ENCODE results near the gene BMP6. TPM values are rescaled to one million over a fixed set of nuclear protein-coding genes. Genes with fewer than 3 reads are reported as not detected.

Gene BMP6
- total RNA-seq, 2 donors from 2014 or later: 10.4 to 19.1 TPM

DNA sequence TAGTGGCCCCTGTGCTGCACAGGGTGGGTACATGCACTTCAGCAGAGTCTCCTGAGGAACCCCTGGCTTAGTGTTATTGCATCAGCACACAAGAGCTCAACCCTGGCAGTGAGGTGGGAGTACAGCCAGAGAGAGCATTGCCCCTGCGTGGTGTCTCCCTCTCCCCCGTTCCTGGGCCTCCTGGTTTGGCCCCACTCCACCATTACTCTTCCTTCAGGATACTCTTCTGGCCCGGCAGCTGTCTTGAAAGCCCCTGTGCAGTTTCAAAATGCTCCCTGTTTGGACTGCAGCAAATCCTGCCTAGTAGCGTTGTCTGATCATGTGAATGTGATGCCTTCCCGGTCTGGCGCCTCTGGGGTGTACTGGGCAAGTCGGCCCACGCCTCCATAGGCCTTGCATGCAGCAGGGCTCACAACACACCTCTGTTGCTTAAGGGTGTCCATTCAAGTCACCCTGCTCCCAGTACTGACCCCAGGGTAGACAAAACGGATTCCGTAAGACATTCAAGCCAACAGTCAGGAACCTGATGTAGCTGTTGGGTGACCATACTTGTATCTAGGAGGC is 152.6 kb downstream of the BMP6 start:
- TF ChIP-seq, protein P1, sequence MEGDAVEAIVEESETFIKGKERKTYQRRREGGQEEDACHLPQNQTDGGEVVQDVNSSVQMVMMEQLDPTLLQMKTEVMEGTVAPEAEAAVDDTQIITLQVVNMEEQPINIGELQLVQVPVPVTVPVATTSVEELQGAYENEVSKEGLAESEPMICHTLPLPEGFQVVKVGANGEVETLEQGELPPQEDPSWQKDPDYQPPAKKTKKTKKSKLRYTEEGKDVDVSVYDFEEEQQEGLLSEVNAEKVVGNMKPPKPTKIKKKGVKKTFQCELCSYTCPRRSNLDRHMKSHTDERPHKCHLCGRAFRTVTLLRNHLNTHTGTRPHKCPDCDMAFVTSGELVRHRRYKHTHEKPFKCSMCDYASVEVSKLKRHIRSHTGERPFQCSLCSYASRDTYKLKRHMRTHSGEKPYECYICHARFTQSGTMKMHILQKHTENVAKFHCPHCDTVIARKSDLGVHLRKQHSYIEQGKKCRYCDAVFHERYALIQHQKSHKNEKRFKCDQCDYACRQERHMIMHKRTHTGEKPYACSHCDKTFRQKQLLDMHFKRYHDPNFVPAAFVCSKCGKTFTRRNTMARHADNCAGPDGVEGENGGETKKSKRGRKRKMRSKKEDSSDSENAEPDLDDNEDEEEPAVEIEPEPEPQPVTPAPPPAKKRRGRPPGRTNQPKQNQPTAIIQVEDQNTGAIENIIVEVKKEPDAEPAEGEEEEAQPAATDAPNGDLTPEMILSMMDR (IDR thresholded peaks at IDR 0.05): no peak
- no peaks in the 10 kb centered on the region for H3K27me3 ChIP-seq
- H3K36me3 ChIP-seq: peaks cover 40% of the 10 kb centered on the region
- no peak for DNase-seq (ENCODE audit: low spot score)
- H3K9me3 ChIP-seq: no peaks in the 10 kb centered on the region
- H3K4me3 ChIP-seq: no peak overlapping the region
- H3K27ac ChIP-seq: no peak overlapping the region
- H3K4me1 ChIP-seq: no peaks in the 10 kb centered on the region

DNA sequence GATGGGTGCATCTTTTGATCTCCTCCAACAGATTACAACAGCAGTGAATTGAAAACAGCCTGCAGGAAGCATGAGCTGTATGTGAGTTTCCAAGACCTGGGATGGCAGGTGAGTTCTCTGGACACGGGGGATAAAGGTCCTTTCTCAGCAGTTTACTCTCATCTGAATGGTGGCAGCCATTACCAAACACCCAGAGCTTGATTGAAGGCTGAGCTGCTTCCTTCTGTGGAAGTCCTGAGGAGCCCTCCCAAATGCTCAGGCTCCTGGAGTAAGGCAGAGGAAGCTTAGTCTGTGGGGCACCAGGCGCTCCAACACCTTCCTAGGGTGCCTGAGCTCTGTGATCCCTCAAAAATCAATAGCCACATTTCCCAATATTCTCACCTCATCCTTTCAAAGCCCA is 153.1 kb downstream of the BMP6 start:
- no peak for DNase-seq (ENCODE audit: low spot score)
- Histone ChIP-seq H3K4me3 (no peak overlapping the region), H3K36me3 (peaks cover 45% of the 10 kb centered on the region), H3K4me1 (no peaks in the 10 kb centered on the region), H3K9me3 (no peaks in the 10 kb centered on the region), H3K27me3 (no peaks in the 10 kb centered on the region), H3K27ac (no peak overlapping the region)
- TF ChIP-seq, protein P1 (IDR thresholded peaks at IDR 0.05): no peak

DNA sequence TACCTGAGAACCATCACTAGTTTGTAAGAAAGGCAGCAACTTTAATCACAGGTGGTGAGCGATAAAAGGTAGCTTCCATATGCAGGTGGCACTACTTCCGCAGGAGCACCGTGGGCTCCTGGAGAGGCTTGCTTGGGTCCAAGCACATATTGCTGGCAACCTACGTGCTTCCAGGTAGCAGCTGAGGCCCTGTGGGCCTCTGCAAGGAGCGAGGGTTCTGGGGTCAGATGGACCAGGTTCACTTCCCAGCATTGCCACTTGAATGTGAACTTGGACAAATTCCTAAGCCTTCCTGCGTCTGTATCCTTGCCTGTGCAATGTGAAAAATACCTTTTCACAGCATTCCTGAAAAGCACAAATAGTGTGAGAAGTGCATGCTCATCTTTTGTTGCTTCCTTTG is 153.7 kb downstream of the BMP6 start:
- DNase-seq (ENCODE audit: low spot score): no peak
- H3K36me3 ChIP-seq: peaks cover 51% of the 10 kb centered on the region
- H3K4me3 ChIP-seq: no peak overlapping the region
- TF ChIP-seq, protein P1 (IDR thresholded peaks at IDR 0.05): no peak
- no peak overlapping the region for H3K27ac ChIP-seq
- H3K9me3 ChIP-seq: no peaks in the 10 kb centered on the region
- H3K27me3 ChIP-seq: no peaks in the 10 kb centered on the region
- no peaks in the 10 kb centered on the region for H3K4me1 ChIP-seq

DNA sequence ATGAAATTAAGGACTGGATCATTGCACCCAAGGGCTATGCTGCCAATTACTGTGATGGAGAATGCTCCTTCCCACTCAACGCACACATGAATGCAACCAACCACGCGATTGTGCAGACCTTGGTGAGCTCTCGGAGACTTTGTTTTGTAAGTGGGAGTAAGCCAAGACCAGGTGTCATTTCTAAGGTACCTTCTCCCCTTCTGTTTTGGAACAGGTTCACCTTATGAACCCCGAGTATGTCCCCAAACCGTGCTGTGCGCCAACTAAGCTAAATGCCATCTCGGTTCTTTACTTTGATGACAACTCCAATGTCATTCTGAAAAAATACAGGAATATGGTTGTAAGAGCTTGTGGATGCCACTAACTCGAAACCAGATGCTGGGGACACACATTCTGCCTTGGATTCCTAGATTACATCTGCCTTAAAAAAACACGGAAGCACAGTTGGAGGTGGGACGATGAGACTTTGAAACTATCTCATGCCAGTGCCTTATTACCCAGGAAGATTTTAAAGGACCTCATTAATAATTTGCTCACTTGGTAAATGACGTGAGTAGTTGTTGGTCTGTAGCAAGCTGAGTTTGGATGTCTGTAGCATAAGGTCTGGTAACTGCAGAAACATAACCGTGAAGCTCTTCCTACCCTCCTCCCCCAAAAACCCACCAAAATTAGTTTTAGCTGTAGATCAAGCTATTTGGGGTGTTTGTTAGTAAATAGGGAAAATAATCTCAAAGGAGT is 154.2 kb downstream of the BMP6 start:
- H3K4me1 ChIP-seq: no peaks in the 10 kb centered on the region
- H3K27me3 ChIP-seq: no peaks in the 10 kb centered on the region
- no peaks in the 10 kb centered on the region for H3K9me3 ChIP-seq
- H3K4me3 ChIP-seq: no peak overlapping the region
- TF ChIP-seq, protein P1 (IDR thresholded peaks at IDR 0.05): no peak
- no peak for DNase-seq (ENCODE audit: low spot score)
- no peak overlapping the region for H3K27ac ChIP-seq
- H3K36me3 ChIP-seq: peaks cover 57% of the 10 kb centered on the region

DNA sequence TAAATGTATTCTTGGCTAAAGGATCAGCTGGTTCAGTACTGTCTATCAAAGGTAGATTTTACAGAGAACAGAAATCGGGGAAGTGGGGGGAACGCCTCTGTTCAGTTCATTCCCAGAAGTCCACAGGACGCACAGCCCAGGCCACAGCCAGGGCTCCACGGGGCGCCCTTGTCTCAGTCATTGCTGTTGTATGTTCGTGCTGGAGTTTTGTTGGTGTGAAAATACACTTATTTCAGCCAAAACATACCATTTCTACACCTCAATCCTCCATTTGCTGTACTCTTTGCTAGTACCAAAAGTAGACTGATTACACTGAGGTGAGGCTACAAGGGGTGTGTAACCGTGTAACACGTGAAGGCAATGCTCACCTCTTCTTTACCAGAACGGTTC is 154.8 kb downstream of the BMP6 start:
- Histone ChIP-seq H3K36me3 (peaks cover 62% of the 10 kb centered on the region), H3K27ac (no peak overlapping the region), H3K27me3 (no peaks in the 10 kb centered on the region), H3K4me3 (no peak overlapping the region), H3K9me3 (no peaks in the 10 kb centered on the region), H3K4me1 (no peaks in the 10 kb centered on the region)
- DNase-seq (ENCODE audit: low spot score): no peak
- TF ChIP-seq, protein P1 (IDR thresholded peaks at IDR 0.05): no peak
